AG04450 (cell line): ENCODE data around the gene RASGRP3. TPM values are rescaled to one million over a fixed set of nuclear protein-coding genes. Genes with fewer than 3 reads are reported as not detected.

Source experiments
- CTCF ChIA-PET: fragments of 300-600, 350-600 bp; formaldehyde crosslinking; extraction: SDS; loops from one replicate; lab custom pipeline; 2022; ENCODE audit warnings: antibody characterized with exemption, inconsistent platforms; lab: Charles Lee
- POLR2A ChIA-PET: fragments of 350-600 bp; formaldehyde crosslinking; extraction: SDS; loops from one replicate; lab custom pipeline; 2021; ENCODE audit warnings: antibody characterized with exemption, inconsistent platforms; lab: Yijun Ruan, JAX
- DNase-seq: peaks from one replicate; pipeline ENCODE4 v3.0.0-alpha.2; 2011; ENCODE audit warnings: low read depth, low spot score
- H3K27ac ChIP-seq: one replicate; pipeline ENCODE4 v1.5.1; 2012; ENCODE audit warnings: low read depth, low read length, control low read depth
- H3K27me3 ChIP-seq: one replicate; pipeline ENCODE4 v1.6.0; 2012; ENCODE audit warnings: low read length; ENCODE audit not compliant: control insufficient read depth, insufficient read depth
- H3K4me3 ChIP-seq: 2 replicates; pipeline ENCODE4 v1.5.1; 2011; ENCODE audit warnings: mild to moderate bottlenecking, low read depth, low read length, control low read depth
- H3K9me3 ChIP-seq: 2 replicates; pipeline ENCODE4 v1.5.1; 2012; ENCODE audit warnings: low read length; ENCODE audit not compliant: control insufficient read depth, insufficient read depth
- CTCF ChIP-seq: IDR thresholded peaks from 2 replicates; pipeline ENCODE4 v1.5.1; 2011; ENCODE audit warnings: low read depth, low read length, control low read depth, inconsistent platforms
- polyA plus RNA-seq: library from polyadenylated mRNA; depleted of rRNA; stranded (reverse); fragments of >200 nt; gene quantifications from 2 replicates; pipeline ENCODE4 v1.2.3, GENCODE V29; 2011

The RASGRP3 gene
- polyA plus RNA-seq, 1 experiment, result 1.4 TPM

- Histone ChIP-seq H3K4me3 (no peak overlapping the region), H3K27ac (no peak overlapping the region), H3K9me3 (no peaks in the 10 kb centered on the region; the same call in 1 of the 2 replicates), H3K27me3 (no peaks in the 10 kb centered on the region)
- CTCF ChIA-PET, result interaction anchor here (1.4 kb wide), 1 partner anchor 19 kb away, joined by 3 read pairs; no protein-coding TSS in a partner anchor
- TF ChIP-seq CTCF, result no peak
- POLR2A ChIA-PET, result no interaction called here
- no peak for DNase-seq
Measured at GRCh38 chr2:33602201-33602830, 125.9 kb downstream of the RASGRP3 start.

GRCh38 chr2:33603416-33603815 lies 127.0 kb downstream of the RASGRP3 start:
- ChIA-PET CTCF (interaction anchor here (1.4 kb wide), 1 partner anchor 20 kb away, joined by 3 read pairs; no protein-coding TSS in a partner anchor), POLR2A (no interaction called here)
- Histone ChIP-seq H3K27me3 (no peaks in the 10 kb centered on the region), H3K9me3 (no peaks in the 10 kb centered on the region; the same call in 1 of the 2 replicates), H3K27ac (no peak overlapping the region), H3K4me3 (no peak overlapping the region)
- no peak for DNase-seq
- TF ChIP-seq CTCF, result no peak

GRCh38 chr2:33605056-33605455 lies 128.6 kb downstream of the RASGRP3 start:
- CTCF ChIA-PET, result interaction anchor here (1.1 kb wide), 1 partner anchor 17 kb away, joined by 3 read pairs; no protein-coding TSS in a partner anchor

GRCh38 chr2:33606100-33606499 lies 129.7 kb downstream of the RASGRP3 start:
- H3K27me3 ChIP-seq, result no peaks in the 10 kb centered on the region
- CTCF ChIA-PET, result no interaction called here
- POLR2A ChIA-PET, result no interaction called here
- no peaks in the 10 kb centered on the region for H3K9me3 ChIP-seq
- TF ChIP-seq CTCF, result no peak
- no peak for DNase-seq
- no peak overlapping the region for H3K27ac ChIP-seq
- no peak overlapping the region for H3K4me3 ChIP-seq

More at GRCh38 chr2:33605056-33605455, 128.6 kb downstream of the RASGRP3 start:
- Histone ChIP-seq H3K4me3 (no peak overlapping the region), H3K27me3 (no peaks in the 10 kb centered on the region), H3K27ac (no peak overlapping the region), H3K9me3 (no peaks in the 10 kb centered on the region)
- no peak for DNase-seq
- POLR2A ChIA-PET, result no interaction called here
- no peak for TF ChIP-seq CTCF

- POLR2A ChIA-PET, result no interaction called here
- CTCF ChIA-PET, result no interaction called here
- no peak for TF ChIP-seq CTCF
Measured at GRCh38 chr2:33606622-33607021, 130.2 kb downstream of the RASGRP3 start.

More at GRCh38 chr2:33606622-33607021, 130.2 kb downstream of the RASGRP3 start:
- DNase-seq, result no peak
- no peak overlapping the region for H3K27ac ChIP-seq
- H3K9me3 ChIP-seq, result no peaks in the 10 kb centered on the region
- H3K4me3 ChIP-seq, result no peak overlapping the region
- H3K27me3 ChIP-seq, result no peaks in the 10 kb centered on the region
